HG03457 (cell line): ENCODE measurements around the gene AP1S2.
A peak's percentile ranks its signal among the peaks of the same experiment; 100 is the strongest.

ENCODE experiments used
- ATAC-seq: cut with Tn5 transposase; IDR thresholded peaks from one replicate; pipeline ENCODE4 v1.9.1; 2021; ENCODE audit warnings: moderate number of reproducible peaks; ENCODE audit not compliant: unreplicated experiment

Gene AP1S2

DNA sequence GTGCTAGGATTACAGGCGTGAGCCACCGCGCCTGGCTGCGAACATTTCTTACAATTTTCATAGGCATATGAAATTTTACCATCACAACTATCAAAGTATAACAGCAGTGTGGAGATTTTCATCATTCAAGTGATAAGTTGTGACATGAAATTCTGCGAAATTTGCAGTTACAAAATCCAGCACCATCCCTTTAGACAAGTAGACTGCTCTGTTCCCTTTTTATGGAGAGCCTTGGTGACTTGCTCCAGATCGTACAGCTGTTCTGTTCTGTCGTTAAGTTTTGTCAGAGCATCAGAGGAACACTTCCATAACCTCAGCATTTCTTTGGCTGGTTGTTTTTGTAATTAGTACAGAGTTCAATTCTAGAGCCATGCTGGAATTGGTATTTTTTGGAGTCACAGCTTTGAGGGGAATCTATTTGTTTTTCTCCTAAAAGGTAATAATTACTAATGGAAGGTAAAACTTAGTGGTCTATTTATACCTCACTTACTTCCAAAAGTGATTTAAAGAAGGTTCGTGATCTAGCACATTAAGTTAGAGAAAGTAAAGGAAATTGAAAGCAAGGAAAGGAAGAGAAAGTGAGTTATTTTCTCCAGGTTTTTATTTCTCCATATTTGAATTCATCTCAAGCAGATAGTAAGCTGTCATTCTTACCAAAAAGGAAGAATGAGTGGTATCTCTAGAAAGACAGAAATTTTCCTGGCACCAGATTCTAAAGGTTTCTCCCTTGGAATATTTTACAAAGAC lies 42.2 kb downstream of the AP1S2 start:
- ATAC-seq = no peak

DNA sequence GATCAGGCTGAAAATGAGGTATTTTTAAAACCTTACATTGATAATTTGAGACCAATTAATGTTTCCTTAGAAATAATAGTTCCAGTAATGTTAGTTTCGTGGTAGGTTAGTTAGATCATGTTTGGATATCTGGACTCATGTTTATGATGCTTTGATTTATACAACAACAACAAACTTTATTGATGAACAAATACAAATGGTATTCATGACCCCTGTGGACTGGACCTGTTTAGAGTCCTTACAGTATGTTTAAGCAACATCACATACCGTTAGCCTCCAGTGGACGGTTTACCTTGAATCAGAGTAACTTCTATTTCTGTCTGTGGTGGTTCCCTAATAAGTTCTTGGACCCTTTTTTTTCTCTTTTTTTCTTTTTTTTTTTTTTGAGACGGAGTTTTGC lies 46.4 kb downstream of the AP1S2 start:
- ATAC-seq = no peak

DNA sequence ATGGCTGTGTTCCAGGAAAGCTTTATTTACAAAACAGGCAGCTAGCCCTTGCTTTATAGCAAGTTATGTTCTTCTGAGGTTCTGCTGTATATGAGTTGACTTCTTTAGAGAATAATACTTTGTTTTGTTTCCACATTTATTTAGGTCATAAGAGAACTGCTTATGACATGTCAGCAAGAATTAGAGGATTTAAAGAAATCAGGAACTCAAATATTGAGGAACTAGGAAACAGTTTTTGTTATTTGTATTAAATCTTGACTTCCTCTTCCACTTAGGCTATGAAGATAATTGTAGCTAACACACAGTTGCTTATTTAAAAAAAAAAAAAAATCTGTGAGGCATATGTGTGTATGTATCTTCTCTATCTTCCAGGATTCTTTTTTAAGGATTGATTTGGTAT lies 50.0 kb downstream of the AP1S2 start:
- no peak for ATAC-seq

DNA sequence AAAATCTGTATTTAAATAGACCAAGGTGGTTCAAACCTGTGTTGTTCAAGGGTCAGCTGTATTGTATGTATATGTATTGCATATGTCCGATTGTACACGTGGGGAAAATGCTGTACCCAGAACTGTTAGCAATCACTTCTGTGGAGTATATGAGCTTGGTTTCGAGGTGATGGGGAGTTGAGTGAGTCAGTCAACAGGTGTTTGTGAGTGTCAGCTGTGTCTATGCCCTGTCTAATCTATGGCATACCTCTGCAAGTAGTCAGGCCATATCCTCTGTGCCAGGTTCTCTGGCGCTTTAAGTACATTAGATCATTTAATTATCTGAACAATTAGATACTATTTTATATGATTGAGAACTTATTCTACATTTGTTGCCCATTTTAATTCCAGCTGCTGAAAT lies 56.9 kb downstream of the AP1S2 start:
- ATAC-seq = no peak

DNA sequence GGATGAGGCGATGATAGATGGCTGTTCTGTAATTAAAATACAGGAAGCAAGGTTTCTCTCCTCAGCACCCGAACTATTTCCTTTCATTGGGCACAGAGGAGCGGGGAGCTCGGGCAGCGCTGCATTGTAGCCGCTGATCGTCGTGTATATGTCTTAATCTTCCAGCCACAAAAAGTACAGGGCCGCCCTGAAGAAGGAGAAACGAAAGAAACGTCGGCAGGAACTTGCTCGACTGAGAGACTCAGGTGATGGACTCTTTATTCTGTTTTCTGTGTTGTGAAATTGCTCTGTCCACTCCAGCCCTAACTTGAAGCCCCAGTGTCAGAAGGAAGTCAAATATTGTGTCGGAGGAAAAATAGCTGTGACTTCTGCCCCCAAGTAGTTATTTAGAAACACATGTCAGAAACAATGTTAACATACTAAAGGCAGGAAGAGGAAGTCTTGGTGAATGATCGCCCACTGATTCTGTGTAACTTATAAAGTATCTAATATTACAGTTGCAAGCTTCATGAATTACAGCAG lies 63.8 kb downstream of the AP1S2 start:
- peak; percentile 6 for ATAC-seq

DNA sequence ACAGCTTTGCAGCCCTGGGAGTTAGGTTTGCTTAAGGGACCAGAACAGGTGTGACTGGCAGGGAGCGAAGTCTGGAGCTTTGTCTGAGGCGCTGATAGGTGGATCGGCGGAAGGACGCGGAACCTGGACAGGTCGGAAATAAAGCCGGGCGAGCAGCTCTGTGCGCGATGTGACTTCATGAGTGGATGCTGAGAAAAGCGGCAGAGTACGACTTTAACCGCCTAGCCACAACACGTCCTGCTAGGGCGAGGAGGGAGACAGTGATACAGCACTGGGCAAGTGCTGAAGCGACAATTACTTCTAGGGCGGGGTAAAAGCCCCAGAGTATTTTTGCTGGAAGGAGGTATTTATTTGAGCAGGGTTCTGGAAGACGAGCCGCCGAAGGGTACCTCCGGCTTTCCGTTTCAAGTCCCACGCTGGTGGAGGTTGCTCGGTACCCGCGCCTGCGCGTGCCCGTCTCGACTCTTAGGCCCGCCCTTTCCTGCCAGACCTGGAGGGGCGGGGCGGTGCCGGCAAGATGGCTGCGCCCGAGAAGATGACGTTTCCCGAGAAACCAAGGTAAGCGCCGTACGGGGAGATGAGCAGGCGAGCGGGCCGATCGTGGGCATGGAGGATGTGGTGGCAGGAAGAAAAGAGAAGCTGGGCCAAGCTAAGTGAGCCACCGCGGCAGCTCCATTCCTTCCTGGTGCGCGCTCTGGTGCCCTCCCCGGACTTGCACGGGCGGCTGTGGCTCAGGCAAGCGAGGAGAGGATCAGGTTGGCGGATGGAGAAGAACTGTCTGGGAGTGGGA lies 64.4 kb downstream of the AP1S2 start, which contains the start of gene ZRSR2:
ZRSR2 (plus strand) TSS at position 506 of the 790 bp plus-strand sequence; CDS start at position 518, 12 bp downstream.
- peak; percentile 88 for ATAC-seq

DNA sequence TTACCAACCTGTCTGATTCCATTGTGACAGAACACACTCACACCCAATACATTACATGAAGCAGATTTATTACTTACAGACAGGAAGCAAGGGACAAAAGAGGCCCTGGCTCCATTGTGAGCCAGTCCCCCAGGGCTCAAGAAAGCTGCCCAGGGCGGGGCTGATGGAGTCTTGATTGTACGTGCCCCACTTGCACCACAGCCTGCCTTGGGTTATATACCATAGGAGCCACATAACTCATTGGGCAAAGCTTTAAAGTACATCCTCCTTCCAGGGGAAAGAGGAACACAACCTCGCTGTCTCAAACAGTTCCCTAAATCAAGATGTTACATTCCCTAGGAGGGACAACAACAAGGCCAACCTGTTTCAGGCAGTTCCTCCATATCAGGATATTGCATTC lies 67.7 kb downstream of the AP1S2 start:
- ATAC-seq = no peak

DNA sequence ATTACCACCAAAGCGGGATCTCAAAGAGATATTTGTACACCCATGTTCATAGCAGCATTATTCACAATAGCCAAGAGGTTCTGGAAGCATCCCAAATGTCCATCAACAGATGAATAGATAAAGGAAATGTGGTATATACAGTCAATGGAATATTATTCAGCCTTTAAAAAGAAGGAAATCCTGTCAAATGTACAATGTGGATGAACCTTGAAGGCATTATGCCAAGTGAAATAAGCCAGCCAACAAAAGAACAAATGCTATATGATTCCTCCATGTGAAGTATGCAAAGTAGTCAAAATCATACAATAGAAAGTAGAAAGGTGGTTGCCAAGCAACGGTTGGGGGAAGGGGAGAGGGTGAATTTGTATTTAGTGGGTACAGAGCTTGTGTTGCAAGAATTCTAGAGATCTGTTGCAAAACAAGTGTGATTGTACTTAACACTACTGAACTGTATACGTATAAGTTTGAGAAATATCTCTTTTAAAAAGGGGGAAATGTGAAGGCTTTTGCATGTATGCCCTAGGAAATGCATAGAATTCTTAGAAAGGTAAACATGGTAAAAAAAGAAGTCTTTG lies 69.3 kb downstream of the AP1S2 start:
- ATAC-seq = no peak

DNA sequence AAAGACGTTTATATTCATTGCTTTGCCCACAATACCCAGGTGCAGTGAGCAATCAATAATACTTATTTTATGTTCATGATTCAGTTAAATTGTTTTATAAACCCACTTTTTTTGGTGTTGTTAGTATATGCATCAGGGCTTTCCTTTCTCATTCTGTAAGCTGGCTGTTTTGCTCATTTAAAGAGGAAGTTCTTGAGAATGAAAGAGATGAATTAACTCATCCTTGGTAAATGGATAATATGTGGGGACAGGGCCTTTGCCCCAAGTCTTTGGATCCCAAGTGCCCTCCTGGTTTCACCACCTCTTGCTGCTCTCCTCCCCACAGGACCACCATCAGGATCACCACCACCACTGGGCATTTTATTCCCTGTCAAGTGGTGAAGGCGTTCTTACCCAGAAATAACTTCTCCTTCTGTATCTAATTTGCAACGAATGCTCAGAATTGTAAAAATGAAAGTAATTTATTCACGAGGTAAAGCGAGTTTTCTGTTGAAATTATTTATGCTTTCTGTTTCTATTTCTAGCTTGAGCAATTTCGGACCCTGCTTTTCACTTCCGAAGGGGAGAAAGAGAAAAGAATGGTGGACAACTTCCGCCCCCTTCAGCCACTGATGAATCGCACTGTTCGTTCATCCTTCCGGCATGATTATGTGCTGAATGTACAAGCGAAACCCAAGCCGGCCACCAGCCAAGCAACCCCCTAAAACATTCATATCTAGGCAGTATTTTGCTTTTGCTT lies 72.5 kb downstream of the AP1S2 start:
- no peak for ATAC-seq
